ENCODE data around the gene ELANE.
"Not testable (repeated sequence)": the region's sequence is repeated elsewhere in the genome, so short reads cannot be mapped to it uniquely, and the experiment has no call there.

- TF ChIP-seq, protein P1, sequence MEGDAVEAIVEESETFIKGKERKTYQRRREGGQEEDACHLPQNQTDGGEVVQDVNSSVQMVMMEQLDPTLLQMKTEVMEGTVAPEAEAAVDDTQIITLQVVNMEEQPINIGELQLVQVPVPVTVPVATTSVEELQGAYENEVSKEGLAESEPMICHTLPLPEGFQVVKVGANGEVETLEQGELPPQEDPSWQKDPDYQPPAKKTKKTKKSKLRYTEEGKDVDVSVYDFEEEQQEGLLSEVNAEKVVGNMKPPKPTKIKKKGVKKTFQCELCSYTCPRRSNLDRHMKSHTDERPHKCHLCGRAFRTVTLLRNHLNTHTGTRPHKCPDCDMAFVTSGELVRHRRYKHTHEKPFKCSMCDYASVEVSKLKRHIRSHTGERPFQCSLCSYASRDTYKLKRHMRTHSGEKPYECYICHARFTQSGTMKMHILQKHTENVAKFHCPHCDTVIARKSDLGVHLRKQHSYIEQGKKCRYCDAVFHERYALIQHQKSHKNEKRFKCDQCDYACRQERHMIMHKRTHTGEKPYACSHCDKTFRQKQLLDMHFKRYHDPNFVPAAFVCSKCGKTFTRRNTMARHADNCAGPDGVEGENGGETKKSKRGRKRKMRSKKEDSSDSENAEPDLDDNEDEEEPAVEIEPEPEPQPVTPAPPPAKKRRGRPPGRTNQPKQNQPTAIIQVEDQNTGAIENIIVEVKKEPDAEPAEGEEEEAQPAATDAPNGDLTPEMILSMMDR (IDR thresholded peaks at IDR 0.05), result not testable (repeated sequence)
- TF ChIP-seq POLR2A (IDR thresholded peaks at IDR 0.05), result not testable (repeated sequence)
Measured at GRCh38 chr19:842802-843179, 9.3 kb upstream of the ELANE start.

All from esophagus squamous epithelium (tissue), 4 donors.